Measurements from ENCODE around the gene ZSCAN31.
"Not testable (repeated sequence)": the region's sequence is repeated elsewhere in the genome, so short reads cannot be mapped to it uniquely, and the experiment has no call there.

GRCh38 chr6:28306363-28306762 is 29.6 kb downstream of the ZSCAN31 start:
- TF ChIP-seq TAF1 (IDR thresholded peaks at IDR 0.05; ENCODE audit: borderline replicate concordance, low read depth, low read length); POLR2A (IDR thresholded peaks at IDR 0.05; ENCODE audit: low read depth, low read length); POLR2AphosphoS5 (IDR thresholded peaks at IDR 0.05; ENCODE audit: low read depth, low read length): not testable (repeated sequence)
